Activated CD8-positive, alpha-beta memory T cell treated with anti-CD3 and anti-CD28 coated beads, Interleukin-2, amount 50 U/mL, for 1 hour (primary cell): ENCODE data around the gene TMPRSS2.

Experiments
- DNase-seq: peaks from one replicate; pipeline ENCODE4 v3.0.0-alpha.2; 2020; ENCODE audit errors: extremely low read depth

The TMPRSS2 gene

GRCh38 chr21:41509733-41510132, 1.8 kb upstream of the TMPRSS2 start:
- DNase-seq = no peak

DNA sequence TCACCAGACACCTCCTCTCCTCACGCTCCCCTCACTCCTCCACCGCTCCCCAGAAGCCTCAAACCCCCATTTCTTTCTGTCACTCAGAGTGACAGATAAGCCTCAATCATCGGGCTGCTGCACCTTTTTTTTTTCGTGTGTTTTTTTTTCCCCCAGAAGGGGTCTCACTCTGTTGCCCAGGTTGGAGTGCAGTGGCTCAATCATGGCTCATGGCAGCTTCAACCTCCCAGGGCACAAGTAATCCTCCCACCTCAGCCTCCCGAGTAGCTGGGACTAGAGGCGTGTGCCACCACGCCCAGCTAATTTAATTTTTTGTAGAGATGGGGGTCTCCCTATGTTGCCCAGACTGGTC, 1.2 kb upstream of the TMPRSS2 start:
- no peak for DNase-seq

- DNase-seq = no peak
These were observed 622 bp upstream of the TMPRSS2 start for GRCh38 chr21:41508415-41509144.

DNA sequence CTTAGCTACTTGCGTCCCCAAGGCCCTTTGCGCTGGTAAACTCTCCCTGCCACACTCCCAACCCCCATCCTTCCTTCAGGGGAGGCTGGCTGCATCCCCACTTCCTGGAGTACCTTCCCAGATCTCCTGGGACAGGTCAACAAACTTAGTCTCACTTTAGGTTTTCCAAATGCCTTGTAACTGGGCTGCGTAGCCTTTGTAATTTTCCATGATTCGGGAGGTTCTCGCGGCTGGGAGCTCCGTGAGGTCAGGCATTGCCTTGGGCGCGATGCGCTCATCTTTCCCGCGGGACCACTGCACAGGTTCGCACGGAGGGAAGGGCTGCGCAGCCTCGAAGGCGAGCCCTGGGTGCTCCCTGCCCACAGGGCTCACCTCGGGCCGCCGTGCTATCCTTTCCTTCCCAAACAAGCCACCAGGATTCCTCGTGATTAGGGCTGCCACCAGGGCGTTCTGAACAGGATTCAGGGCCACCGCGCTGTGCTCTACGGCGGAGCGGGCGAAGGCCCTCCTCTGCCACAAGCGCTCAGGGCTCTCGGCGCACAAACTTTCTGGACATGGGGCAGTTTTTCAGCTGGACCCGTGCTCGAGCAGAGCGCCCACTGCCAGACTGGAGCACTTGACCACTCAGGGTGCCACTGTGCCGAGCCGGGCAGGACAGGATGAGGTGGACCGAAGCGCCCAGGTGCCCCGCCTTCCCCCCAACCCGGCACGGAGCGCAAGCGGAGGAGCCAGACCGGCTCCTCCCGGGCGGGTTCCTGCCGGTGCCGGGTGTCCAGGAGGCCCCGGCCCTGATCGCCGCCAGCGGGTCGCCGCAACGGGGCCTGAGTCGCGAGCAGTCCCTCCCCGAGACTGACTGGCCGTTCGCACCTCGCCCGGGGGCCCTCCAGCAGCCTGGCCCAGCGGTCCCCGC, 1.1 kb downstream of the TMPRSS2 start:
- no peak for DNase-seq

DNA sequence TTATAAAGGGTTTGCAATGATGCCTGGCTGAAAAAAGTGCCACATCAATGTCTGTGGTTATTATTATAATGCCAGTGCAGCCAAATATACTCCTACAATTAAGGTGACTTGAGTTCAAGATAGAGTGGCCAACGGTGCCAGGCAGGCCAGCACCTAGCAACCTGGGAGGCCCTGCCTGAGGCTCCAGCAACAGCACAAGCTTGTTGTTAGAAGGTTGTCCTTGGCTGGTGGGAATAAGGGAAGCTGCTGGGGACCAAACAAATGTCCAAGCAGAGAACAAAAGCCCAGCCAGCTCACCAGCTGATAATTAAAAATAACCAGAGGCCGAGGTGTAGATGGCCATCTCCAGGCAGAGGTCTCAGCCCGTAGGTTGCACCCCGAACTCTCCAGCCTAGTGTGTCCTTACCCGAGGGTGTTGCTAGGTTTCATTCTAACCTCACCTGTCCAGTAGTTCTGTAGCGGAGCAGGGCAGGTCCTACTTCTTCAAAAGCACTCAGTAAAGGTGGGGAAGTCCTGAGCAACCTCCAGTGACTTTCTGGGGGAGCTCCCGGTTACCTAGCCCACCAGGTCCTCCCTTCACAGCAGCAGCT, 1.9 kb downstream of the TMPRSS2 start:
- DNase-seq = no peak

- no peak for DNase-seq
These were observed 3.9 kb downstream of the TMPRSS2 start for GRCh38 chr21:41504030-41504429.

- DNase-seq = no peak
These were observed 4.6 kb downstream of the TMPRSS2 start for GRCh38 chr21:41503331-41503730.

- DNase-seq = no peak
These were observed 6.0 kb downstream of the TMPRSS2 start for GRCh38 chr21:41501919-41502318.

GRCh38 chr21:41500931-41501381, 7.0 kb downstream of the TMPRSS2 start:
- DNase-seq = no peak

DNA sequence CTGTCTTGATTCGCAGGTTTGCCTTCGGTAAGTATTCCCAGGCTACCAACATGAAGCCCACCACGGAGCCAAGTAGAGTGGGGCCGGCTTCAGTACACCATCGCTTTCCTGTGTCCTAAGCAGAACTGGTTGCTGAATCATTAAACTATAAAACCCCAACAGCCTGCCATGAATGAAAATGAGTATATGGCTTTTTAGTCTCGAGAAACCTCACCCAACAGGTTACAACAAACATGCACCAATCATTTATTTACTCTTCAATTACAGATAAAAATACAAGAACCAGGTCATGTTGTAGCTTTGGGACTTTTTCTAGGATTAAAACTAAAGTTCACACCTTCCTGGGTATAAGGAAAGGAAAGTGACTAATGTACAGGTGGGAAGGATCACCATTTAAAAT, 7.6 kb downstream of the TMPRSS2 start:
- DNase-seq = no peak

- DNase-seq = no peak
These were observed 8.0 kb downstream of the TMPRSS2 start for GRCh38 chr21:41499920-41500319.

DNA sequence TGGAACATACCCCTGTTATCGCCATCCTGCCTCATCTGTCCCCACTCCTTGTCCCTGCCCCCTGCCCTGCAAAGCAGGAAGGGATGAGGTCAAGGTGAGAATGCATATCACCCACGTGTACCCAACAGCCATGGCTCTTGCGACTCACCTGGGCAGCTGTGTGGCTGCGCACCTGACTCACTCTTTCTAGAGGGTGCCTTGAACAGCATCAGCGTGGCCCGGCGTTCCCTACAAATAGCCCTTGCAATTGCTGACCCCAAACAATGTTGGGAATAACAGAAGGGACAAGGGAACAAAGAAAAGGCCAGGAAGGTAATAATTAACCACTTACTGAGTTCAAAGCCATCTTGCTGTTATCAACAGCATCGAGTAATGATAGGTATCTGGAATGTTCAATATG, 10.2 kb downstream of the TMPRSS2 start:
- DNase-seq = no peak

GRCh38 chr21:41497008-41497407, 10.9 kb downstream of the TMPRSS2 start:
- no peak for DNase-seq

DNA sequence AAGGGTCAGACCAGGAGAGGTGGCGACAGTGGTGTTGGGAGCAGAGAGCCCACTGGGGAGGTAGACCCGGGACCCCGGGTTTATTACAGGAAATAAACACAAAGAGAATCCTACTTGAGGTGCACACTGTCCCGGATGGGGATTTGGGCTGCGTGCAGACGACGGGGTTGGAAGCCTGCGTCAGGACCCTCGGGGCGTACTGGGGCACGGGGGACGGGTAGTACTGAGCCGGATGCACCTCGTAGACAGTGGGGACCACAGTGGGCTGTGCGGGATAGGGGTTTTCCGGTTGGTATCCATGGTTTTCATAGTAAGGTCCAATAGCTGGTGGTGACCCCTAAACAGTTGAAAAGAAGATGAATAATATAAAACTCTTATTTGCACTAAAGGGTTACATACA, 13.7 kb downstream of the TMPRSS2 start:
- DNase-seq = no peak

GRCh38 chr21:41491412-41491811, 16.5 kb downstream of the TMPRSS2 start:
- DNase-seq = no peak

GRCh38 chr21:41490330-41490729, 17.6 kb downstream of the TMPRSS2 start:
- no peak for DNase-seq

DNA sequence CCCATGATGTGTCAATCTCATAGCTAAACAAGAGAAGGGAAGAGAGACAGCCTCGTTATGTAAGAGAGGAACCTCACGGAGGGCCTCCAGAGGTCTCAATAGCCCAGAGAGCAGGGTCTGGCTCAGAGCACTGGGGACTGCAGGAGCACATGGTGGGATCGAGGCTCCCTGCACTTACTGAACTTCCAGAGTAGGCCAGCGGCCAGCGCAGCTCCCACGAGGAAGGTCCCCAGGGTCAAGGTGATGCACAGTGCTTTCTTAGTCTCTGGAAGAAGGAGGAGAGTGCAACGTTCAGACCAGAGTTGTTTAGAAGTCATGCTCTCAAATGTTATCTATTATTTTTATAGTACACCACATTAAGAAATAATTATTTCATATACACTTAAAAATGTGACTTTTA, 18.6 kb downstream of the TMPRSS2 start:
- DNase-seq = no peak

GRCh38 chr21:41488080-41488479, 19.9 kb downstream of the TMPRSS2 start:
- DNase-seq = no peak

GRCh38 chr21:41487082-41487481, 20.9 kb downstream of the TMPRSS2 start:
- DNase-seq = no peak

DNA sequence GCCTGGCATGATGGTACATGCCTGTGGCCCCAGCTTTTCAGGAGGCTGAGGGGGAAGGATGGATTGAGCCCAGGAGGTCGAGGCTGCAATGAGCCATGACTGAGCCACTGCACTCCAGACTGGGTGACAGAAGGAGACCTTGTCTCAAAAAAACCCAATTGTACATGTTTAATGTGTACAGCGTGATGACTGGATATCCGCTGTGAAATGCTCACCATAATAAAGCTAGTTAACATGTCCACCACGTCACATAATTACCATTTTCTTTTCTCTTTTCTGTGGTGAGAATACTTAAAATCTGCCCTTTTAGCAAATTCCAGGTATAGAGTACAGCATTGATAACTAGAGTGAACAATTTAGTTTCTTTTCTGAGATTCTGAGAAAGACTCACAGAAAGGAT, 24.0 kb downstream of the TMPRSS2 start:
- DNase-seq = no peak

DNA sequence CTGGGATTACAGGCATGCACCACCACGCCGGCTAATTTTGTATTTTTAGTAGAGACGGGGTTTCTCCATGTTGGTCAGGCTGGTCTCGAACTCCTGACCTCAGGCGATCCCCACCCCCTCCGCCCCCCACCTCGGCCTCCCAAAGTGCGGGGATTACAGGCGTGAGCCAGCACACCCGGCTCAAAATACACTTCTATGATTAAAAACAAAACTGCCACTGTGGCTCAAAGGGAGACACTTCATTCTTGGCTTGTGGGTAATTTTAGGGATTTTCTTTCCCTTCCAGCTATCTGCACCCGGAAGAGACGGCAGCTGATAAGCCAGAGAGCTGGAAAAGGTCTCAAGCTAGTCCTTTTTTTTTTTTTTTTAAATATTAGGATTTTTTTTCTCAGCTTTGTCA, 24.5 kb downstream of the TMPRSS2 start:
- no peak for DNase-seq

DNA sequence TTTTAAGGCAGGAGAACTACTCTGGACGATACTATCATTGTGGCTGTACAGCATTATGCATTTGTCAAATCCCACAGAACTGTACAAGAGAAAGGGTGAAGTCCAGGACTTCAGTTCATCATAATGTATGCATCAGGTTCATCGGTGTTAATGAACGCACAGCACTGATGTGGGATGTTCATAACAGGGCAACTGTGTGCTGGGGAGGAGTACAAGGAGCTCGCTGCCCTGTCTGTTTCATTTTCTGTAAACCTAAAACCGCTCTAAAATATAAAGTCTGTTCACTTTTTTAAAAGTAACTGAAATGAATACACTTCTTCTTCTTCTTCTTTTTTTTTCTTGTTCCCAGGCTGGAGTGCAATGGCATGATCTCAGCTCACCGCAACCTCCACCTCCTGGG, 25.0 kb downstream of the TMPRSS2 start:
- no peak for DNase-seq

GRCh38 chr21:41482301-41482700, 25.7 kb downstream of the TMPRSS2 start:
- DNase-seq = no peak
